Central memory CD4-positive, alpha-beta T cell (primary cell): ENCODE results near the gene ABCE1.

Experiments used
- DNase-seq: peaks from one replicate; pipeline ENCODE4 v3.0.0; 2022
- total RNA-seq, 3 experiments: gene quantifications; one replicate each; lab custom pipeline; 2026; lab: John Stamatoyannopoulos, UW

Gene ABCE1
- 91.3 to 677 (median 204) reads per million in 3 experiments for total RNA-seq

DNA sequence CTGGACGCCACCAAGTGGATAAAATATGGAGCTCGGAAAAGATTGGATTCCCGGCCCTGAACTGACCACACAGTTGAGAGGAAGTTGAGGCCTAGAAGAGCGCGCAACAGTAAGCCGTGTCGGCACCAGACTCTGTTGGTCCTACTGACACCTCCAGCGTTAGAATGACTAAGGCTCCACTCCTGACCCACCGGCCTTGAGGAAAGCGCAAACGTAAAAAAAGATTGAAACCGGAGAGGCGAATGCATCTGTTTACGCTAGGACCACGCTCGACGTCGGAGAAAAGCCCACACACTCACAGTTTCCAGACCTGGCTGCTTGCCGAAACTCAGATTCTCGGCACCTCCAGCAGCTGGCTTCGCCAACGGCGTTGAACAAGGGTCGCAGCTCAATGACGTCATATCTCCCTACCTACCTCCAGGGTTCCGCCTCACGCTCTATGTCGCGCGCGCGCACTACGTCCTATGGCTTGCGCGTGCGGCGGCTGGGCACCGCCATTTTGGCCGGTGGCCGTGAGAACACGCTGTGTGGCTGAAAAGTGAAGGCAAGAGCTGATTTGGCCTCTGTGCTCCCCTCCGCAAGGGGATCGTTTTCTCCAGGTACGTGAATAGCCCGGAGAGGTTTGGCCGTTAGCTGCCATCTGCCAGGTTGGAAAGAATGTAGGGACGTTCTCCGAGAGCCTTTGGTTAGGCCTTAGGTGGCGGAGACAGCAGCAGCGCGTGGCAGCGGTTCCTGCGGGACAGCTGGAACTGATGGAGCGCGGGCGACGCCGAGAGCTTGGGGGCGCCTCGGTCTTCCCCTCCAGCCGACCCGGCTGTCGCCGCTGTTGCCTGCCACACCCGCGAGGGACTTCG is at the start of gene ABCE1, which contains the start of gene ANAPC10:
TSS of gene ABCE1 (plus strand) at position 491 of the 854 bp plus-strand sequence. CDS start 6,102 bp downstream, outside the sequence.
TSS of gene ANAPC10 (minus strand) at position 376 of the 854 bp plus-strand sequence. CDS start 2,097 bp downstream, outside the sequence.
- DNase-seq, result peak; percentile 95

DNA sequence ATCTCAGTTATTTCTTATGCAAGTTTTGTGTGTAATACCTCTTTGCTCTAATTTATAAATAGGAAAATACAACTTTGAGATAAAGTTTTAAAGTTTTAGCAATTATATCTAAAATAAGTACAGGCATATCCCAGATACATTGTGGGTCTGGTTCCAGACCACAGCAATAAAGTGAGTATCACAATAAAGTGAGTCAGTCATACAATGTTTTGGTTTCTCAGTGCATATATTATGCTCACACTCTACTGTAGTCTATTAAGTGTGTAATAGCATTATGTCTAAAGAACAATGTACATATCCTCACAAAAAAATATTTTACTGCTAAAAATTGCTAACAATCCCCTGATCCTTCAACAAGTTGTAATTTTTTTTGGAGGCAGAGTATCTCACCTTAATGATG is 49.3 kb upstream of the ABCE1 start:
- DNase-seq, result no peak

DNA sequence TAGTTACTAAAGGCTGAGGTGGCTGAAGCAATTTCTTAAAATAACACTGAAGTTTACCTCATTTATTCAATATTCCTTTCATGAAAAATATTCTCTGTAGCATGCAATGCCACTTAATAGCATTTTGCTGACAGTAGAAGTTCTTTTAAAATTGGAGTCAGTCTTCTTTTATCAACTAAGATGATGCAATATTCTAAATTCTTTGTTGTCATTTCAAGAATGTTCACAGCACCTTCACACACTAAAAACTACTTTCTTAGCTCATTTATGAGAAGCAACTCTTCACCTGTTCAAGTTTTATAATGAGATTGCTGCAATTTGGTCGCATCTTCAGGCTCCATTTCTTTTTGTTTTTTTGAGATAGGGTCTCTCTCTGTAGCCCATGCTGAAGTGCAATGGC is 48.9 kb upstream of the ABCE1 start:
- no peak for DNase-seq

DNA sequence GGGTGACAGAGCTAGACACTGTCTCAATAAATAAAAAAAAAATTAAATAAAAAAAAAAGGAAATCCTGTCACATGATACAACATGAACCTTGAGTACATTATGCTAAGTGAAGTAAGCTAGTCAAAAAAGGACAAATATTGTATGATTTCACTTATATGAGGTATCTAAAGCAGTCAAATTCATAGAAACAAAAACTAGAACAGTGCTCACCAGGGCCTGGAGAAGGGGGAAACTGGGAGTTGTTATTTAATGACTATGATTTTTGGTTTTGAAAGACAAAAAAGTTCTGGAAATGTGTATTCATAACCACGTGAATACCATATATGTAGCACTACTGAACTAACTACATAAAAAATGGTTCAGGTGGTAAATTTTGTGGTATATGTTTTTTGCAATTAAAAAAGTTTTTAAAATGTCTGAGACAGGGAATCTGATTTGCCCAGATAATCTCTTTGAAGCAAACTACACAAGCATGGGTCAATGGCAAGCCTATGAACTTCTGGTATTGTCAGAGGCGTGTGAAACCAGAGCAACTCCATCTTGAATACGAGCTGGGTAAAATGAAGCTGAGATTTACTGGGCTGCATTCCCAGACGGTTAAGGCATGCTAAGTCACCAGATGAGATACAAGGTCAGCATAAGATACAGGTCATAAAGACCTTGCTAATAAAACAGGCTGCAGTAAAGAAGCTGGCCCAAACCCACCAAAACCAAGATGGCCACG is 42.4 kb upstream of the ABCE1 start:
- no peak for DNase-seq

DNA sequence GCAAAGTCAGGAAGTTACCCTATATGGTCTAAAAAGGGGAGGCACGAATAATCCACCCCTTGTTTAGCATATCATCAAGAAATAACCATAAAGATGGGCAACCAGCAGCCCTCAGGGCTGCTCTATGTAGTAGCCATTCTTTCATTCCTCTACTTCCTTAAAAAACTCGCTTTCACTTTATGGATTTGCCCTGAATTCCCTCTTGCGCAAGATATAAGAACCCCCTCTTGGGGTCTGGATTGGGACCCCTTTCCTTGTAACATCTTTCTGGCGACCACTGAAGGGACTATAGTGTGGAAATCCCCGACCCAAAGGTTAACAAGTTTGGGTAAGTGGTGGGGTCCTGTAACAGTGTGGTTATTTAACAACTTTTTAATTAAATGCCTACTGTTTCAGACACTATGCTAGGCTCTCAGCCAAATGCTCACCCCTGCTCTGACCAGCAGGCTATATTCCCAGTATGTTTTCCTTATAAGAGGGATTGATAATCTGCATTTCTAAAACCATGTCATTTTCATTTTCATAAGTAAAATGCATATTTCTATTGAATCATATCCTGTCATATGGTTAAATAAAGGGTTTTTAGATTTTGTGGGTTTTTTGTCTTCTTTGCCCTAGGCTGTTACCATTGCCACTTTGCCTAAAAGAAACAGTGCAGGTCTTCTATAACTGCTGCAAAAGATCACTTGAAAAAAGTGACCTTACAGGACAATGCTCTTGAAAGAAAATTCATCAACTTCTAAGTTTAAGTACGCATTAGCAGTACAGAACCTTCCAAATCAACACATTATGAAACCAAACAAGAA is 41.6 kb upstream of the ABCE1 start:
- no peak for DNase-seq

DNA sequence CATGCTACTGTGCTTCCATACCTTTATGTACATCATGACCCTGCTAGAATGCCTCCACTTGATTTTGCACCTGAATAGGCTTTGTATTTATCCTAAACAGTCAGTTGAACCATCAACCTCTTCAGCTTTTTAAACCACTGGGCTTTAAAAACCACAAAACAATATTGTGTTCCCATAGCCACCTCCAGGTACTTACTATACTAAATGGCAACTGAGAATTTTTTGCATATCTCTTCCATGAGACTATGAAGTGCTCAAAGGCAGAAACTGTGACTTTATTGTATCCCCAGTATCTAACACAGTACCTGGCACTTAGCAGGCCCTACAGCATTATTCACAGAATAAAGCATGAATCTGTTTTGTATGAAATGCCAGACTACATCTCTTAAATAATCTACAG is 39.9 kb upstream of the ABCE1 start:
- DNase-seq, result no peak

DNA sequence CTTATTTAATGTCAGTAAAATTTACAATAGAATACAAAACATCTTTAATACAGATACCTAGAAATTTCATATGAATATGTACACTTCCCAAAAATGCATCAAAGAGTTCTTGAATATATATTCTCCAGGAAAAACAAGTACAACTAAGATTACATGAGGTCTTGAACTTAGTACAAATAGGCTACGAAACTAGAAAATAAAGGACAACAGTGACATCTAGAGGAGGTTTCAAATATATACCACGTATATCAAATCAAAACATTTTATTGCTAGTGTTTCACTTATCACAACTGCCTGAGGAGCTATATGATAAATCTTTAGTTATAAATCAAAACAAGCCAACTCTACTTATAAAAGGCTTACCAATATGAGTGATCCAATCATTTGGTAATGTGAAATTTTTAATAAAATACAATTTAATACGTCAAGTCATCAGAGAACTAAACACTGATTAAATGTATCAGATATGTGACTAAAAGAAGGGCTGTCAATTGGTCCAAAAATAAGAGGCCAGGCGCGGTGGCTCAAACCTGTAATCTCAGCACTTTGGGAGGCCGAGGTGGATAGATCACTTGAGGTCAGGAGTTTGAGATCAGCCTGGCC is 36.7 kb upstream of the ABCE1 start:
- peak; percentile 26 for DNase-seq

DNA sequence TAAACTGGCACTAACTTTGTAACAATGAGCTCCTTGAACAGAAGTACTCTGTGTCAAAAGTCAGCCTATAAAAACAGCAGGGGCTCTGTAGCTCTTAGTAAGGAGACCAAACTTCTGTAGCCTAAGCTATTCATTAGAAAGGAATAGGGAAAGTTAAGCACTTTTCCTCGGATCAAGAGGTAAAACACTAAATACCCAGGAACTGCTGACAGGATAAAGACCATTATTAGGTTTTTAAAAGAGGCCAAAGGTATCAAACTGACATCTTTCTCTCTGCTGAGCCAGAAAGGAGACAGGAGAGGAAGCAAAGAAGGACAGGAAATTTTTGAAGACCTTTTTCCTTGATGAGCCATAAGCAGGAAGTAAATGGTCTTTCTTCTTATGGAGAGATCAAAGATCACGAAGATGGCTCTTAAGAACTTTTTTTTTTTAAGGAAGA is 32.0 kb upstream of the ABCE1 start:
- no peak for DNase-seq

DNA sequence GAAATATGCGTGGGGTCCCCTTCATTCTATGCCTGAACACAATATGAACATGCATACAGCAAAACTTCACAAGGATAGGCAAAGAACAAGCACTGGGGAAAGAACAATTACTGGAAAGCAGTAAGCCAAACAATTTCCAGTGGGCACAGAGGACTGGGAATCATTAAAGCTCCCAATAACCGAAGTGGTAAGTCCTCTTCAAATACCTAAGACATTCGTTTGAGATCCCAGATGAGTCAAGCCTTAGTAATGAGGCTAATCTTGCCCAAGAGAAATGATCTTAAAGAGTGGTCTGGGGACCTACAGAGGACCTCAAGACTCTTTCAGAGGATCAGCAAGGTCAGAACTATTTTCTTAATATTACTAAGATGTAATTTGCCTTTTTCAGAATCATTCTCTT is 28.8 kb upstream of the ABCE1 start:
- DNase-seq, result no peak

DNA sequence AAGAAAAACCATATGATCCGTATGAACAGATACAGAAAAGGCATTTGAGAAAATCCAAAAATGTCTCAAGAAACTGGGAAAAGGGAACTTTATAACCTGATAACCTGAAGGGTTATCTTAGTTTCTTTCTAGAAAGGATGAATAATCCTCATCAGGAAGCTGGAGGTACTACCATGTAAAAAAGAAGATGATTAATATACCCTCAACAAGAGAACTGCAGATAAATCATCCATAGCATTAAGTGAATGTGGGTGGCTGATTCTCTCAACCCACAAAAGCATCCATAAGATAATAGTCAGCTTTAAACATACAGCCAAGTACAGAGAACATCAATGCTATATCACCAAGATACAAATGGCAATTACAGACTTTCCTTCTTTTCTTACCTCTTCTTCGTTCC is 26.6 kb upstream of the ABCE1 start:
- no peak for DNase-seq

DNA sequence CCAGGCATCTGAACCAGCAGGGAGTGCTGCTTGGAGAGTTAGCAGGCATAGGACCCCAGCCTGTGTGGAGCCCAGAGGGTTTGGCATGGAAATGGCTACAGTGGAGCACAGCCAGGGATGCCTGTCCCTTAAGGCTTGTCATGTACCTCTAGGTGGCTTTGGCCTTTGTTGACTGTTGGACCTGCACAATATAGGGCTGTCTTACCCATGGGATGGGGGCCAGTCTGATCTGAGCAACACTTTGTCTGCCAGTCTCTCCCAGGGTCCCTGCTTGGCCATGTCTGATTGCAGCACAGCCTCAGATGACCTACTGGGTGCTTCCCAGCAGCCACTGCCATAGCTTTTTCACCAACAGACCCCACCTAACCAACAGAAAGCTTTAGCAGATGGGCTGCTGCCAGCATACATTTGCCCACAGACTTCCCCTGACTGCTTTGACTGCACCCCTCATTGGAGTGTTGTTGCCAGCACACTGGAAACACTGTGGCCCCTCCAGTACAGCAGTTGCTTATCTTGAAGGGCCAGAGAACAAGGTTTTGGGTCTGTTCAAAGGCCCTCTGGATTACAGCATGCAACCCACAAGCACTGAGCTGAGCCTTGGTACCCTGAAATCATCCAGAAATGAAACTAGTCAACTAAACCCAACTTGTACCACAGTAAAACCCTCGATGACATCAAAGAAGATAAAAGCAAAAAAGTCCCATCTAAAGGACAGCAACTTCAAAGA is 22.2 kb upstream of the ABCE1 start:
- DNase-seq, result no peak

DNA sequence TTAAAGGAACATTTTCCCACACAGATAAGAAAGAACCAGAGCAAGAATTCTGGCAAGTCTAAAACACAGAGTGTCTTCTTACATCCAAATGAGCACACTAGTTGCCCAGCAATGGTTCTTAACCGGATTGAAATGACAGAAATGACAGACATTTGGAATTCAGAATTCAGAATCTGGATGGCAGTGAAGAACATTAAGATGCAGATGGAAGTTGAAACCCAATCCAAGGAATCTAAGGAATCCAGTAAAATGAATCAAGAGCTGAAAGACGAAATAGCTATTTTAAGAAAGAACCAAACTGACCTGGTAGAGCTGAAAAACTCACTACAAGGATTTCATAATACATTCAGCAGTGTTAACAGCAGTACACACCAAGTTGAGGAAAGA is 21.6 kb upstream of the ABCE1 start:
- no peak for DNase-seq

DNA sequence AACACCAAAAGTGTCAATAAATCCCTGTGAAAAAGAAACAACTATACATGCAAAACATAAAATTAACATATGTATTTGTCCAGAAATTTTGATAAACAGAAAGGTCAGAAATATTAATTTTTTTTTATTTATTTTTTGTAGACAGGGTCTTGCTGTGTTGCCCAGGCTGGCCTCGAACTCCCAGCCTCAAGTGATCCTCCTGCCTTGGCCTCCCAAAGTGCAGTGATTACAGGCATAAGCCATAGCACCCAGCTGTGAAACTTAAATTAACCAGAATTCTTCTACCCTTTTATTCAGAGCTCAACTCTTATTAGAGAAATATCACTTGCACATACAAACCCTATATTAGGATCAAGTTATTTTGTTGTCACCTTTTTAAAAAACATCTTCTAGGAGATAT is 16.4 kb upstream of the ABCE1 start:
- no peak for DNase-seq

DNA sequence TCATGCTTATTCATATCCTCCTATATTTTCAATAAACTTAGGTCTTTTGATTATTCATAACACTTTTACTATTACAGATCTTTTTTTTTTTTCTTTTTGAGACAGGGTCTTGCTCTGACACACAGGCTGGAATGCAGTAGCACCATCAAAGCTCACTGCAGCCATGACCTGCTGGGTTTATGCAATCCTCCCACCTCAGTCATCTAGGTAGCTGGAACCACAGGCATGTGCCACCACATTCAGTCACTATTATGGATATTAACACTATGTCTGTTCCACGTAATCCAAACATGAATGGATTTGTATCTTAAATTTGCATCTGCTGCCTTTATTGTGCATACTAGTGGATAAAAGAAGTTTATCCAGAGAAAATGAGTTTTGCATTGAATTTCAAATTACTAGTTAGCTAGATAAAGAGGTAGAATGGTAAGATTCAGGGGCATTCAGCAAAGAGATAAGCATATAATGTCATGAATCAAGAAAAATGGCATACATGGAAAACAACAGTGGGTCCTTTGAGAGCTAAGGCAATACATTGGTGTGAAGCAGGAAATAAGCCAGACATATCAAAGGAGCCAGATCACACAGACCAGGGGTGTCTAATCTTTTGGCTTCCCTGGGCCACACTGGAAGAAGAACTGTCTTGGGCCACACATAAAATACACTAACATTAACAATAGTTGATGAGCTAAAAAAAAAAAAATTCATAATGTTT is 14.1 kb upstream of the ABCE1 start:
- DNase-seq, result no peak

DNA sequence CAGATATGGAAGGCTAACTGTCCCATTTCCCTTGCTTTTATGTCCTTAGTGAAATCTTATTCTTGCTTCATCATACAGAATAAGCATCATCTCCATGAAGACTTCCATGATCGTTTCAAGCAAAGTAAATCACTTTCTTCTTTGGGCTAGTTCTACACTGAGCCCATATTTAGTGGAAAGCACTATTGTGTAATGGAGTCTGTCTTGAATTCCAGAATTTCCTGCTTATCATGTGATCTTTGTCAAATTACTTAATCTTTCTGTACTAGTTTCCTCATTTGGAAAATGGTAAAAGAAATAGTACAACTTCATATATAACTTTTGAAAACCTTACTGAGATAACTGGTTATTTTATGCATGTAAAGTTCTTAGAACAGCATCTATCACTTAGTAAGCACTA is 7.7 kb upstream of the ABCE1 start:
- no peak for DNase-seq

DNA sequence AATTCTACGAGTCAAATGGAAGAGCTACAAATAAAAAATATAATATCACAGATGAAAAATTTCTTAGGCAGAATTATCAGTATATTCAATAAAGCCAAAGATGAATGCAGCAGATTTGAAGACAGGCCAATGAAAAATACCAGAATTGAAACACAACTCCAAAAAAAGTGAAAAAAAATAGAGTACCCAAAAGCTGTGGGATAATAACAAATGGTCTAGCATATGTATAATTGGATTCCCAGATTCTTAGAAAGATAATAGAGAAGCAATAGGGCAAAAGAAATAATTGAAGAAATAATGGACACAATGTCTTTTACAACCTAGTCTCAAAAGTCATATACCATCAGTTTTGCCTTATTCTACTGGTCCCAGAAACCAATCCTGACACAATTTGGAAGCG is 4.5 kb upstream of the ABCE1 start:
- DNase-seq, result no peak

DNA sequence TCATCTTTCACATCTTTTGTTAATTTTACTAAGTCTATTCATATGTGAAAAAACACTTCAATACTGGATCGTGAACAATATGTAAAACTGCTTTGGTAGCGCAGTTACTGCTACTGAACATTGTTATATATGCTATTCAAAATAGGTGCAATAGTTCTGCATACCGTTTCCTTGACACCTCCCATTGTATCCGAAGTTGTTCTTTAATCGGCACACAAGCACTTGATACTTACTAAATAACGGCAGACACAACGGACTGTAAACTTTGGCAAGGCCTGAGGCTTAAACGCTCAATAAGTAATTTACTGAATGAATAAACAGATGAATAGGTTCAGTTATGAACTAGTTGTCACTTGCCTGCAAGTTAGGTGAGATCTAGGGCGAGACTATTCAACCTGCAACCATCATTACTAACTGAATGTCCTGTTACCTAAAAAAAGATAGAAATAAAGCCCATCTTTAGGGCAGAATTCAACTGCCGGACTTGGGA is 735 bp upstream of the ABCE1 start:
- peak; percentile 1 for DNase-seq

DNA sequence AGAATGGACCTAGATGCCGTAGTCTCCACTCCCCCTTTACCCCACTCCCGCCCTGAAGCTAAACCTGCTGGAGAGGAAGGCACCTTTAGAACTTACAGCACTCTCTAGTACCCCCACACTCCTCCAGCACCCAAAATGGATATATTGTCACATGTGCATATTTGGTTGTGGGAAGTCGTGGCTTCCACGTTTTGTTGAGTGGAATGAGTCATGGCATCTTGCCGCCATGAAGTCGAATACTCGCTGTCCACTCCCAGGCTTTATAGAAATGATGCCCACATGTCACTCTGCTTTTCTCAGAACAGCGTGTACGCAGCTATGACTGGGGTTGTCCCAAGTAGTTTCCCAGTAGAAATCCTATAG is 545 bp downstream of the ABCE1 start:
- DNase-seq, result peak; percentile 45

DNA sequence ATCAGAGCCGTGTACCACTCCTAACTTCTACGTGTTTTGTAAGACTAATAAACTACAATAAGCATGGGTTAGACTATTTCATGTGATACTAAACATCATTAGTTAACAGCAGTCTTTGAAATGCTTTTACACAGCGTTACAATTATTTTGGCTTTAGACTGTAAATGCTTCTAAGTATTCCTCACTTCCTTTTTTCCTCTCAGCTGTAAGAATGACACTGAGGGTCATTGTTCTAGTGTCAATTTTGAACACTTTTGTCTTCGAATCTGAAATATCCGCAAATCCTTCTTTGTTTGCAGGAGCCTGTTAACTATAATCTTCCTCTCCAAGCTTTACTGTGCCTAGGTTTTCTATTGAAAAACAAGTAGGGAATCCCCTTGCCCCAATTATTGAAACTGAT is 1.5 kb downstream of the ABCE1 start:
- no peak for DNase-seq

DNA sequence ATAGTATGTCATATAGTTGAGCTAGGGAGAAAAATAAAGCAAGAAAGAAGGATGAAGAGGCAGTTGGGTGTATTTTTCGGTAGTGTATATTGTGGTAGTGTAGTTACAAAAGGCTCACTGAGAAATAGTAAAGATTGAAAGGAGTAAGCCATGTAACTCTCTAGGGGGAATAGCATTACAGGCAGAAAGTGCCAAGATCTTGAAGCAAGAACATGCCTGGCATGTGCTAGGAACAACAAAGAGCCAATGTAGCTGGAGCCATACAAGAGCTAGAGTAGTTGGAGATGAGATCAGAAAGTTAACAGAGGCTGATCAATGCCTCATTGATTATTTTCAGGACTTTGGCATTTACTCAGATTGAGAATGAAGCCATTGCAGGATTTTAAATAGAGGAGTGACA is 3.0 kb downstream of the ABCE1 start:
- DNase-seq, result no peak

DNA sequence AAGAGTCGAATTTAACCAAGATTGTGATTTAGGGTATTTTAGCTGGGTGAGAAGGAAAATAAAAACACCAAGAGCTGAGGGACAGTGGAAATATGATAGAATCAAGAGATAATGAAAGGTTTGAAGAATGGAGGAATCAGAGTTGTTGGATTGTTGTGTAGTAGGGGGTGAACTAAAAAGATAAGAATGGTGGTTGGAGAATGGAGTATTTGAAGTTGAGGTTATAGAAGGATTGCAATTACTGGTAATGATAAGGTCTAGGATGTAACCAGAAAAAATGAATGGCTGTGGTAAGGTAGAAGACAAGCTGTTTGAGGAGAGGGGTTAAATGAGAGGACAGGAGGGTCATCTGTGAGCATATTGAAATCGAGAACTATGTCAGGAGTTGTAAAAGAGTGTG is 4.5 kb downstream of the ABCE1 start:
- DNase-seq, result no peak
